ENCODE results near the gene ARAP1. TPM values are rescaled to one million over a fixed set of nuclear protein-coding genes. Genes with fewer than 3 reads are reported as not detected.
A peak's percentile ranks its signal among the peaks of the same experiment; 100 is the strongest.

The ARAP1 gene
- total and polyA plus RNA-seq, 10 donors = 76.7 to 365 (median 270) TPM

DNA sequence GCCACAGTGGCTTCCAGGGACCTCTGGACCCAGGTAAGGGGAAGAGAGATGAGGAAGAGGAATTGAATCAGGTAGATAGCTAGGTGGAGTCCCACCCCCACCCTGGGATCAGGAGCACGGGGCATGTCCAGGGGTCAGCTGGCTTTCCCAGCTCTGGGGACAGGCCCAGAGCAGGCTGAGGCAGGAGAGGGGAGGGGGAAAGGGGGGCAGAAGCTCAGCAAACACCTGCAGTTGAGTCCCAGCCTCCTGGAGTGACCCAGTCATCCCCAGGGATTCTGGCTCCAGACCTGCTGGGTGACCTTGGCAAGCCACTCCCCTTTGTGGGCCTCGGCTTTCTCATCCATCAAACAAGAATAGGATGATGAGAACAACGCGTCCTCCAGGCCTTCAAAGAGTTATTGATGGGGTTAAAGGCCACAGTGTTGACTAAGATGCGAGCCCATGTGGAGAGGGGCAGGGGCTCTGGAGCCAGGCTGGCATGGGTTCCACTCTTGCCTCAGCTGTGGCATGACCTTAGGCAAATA, 25.6 kb upstream of the ARAP1 start:
- DNase-seq = no peak
- Histone ChIP-seq H3K27me3 (replicated peaks in 1 of 7) (peaks cover 0 to 10% (median 0%) of the 10 kb centered on the region in 7 donors), H3K27ac (peak overlapping the region in 2 of 8 donors; percentile 40 to 61), H3K36me3 (no peaks in the 10 kb centered on the region), H3K9me3 (no peaks in the 10 kb centered on the region), H3K4me1 (peaks cover 22 to 92% (median 49%) of the 10 kb centered on the region in 6 donors), H3K4me3 (no peak overlapping the region)
- no peak for TF ChIP-seq POLR2A (IDR thresholded peaks at IDR 0.05)
- TF ChIP-seq CTCF (IDR thresholded peaks at IDR 0.05 in 8 of 11, conservative IDR thresholded peaks at IDR 0.05 in 3 of 11) = no peak
- no peak for TF ChIP-seq POLR2AphosphoS5 (IDR thresholded peaks at IDR 0.05)
- intact Hi-C loops (cut with DNase I; ENCODE audit: low total_unique reads) = no loop called here
- 75 to 91% (median 81%) methylated on average over 5 of the region's 5 CpGs for WGBS, 5 donors

DNA sequence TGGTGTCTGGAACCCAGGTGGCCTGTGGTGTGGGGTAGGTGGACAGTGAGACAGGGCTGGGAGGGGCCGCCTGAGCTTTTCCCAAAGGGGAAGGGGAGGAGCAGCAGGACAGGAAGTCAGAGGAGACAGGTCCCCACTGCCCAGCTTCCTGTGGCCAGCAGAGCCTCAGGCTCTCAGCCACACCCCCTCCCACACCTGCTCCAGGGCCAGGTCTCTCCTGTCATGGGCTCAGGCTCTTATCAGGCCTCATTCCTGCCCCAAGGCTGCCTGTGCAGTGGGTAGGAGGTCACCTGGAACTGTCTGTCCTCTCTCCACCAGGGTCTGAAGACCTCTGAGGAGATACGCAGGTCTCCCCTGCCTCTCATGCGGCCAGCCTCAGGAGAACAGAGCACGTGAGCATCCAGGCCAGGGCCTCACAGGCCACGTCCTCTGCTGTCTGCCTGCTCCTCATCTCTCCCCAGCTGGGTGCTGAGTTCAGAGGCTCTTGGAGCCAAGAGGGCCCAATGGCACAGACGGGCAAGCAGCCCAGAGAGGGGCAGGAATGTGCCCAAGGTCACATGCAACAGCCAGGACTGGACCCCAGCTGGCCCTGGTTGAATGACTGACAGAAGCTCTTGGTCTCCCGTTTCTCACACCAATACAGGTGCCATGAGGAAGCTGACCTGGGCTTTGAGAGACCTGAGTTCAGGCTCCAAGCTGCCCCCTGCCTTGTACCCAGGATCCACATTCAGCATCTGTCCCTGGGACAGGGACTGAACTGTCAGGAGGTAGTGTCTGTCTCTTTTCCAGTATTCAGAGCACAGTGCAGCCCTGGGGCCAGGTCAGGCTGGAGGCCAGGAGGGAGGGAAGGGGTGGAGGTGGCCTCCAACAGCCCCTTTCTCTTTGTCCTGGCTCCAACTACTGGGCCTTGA, 24.9 kb upstream of the ARAP1 start:
- intact Hi-C loops (cut with DNase I; ENCODE audit: low total_unique reads) = no loop called here
- Histone ChIP-seq H3K27me3 (replicated peaks in 1 of 7) (peaks cover 0 to 10% (median 0%) of the 10 kb centered on the region in 7 donors), H3K9me3 (no peaks in the 10 kb centered on the region), H3K27ac (peak overlapping the region in 4 of 8 donors; percentile 36 to 61 (median 48)), H3K4me3 (no peak overlapping the region), H3K4me1 (peaks cover 19 to 85% (median 44%) of the 10 kb centered on the region in 6 donors), H3K36me3 (peaks cover 0 to 6% (median 0%) of the 10 kb centered on the region in 6 donors)
- TF ChIP-seq CTCF (IDR thresholded peaks at IDR 0.05 in 8 of 11, conservative IDR thresholded peaks at IDR 0.05 in 3 of 11) (no peak), POLR2A (IDR thresholded peaks at IDR 0.05) (no peak), POLR2AphosphoS5 (IDR thresholded peaks at IDR 0.05) (peak in 1 of 3 donors; percentile 41)
- 80 to 93% (median 82%) methylated on average over 6 to 7 of the region's 7 CpGs for WGBS, 5 donors
- DNase-seq = peak; percentile 88

DNA sequence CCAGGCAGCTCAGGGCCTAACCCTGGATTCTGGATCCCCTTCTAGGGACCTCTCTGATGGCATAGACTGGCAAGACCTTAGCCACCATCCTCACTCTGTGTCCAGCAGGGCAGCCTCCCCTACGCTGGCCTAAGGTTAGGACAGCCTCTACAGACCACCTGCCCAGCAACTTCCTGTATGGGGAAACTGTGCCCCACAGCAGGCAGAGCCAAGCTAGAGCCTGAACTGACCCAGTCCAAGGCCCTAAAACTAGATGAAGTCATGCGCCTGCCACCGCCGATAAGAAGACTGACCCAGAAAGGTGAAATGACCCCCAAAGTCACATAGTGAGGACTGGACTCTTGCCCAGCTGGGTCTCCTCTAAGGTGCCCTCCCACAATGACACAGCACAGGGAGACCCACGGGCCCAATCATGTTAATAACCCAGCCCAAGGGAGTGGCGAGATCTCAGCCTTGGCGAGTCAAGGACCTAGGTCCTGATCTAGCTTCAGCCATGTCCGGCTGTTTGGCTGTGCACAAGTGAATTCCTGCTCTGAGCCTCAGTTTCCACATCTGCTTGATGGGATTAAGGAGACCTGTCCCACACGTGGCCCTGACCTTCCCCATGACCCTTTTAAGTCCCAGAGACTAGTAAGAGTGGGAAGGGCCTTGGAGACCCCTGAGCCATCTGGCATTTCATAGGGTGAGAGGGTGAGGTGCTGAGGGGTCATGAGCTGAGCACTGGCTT, 24.1 kb upstream of the ARAP1 start:
- Histone ChIP-seq H3K4me1 (peaks cover 16 to 80% (median 40%) of the 10 kb centered on the region in 6 donors), H3K27me3 (replicated peaks in 1 of 7) (peaks cover 0 to 9% (median 0%) of the 10 kb centered on the region in 7 donors), H3K9me3 (no peaks in the 10 kb centered on the region), H3K36me3 (peaks cover 0 to 11% (median 0%) of the 10 kb centered on the region in 6 donors), H3K4me3 (no peak overlapping the region), H3K27ac (peak overlapping the region in 4 of 8 donors; percentile 36 to 61 (median 48))
- 63 to 79% (median 66%) methylated on average over 5 to 9 of the region's 9 CpGs for WGBS, 5 donors
- TF ChIP-seq POLR2AphosphoS5 (IDR thresholded peaks at IDR 0.05) (no peak), CTCF (IDR thresholded peaks at IDR 0.05 in 8 of 11, conservative IDR thresholded peaks at IDR 0.05 in 3 of 11) (no peak), POLR2A (IDR thresholded peaks at IDR 0.05) (no peak)
- no peak for DNase-seq
- intact Hi-C loops (cut with DNase I; ENCODE audit: low total_unique reads) = no loop called here

All from spleen (tissue), 11 donors.